ENCODE measurements around the gene ADISSP. TPM values are rescaled to one million over a fixed set of nuclear protein-coding genes. Genes with fewer than 3 reads are reported as not detected.

ADISSP gene
- total and polyA plus RNA-seq, 11 donors = 7.8 to 22.2 (median 13.7) TPM

GRCh38 chr20:3730803-3731672 is 36.5 kb downstream of the ADISSP start:
- WGBS, 4 donors = 85 to 90% (median 86%) methylated on average over 12 of the region's 12 CpGs
- DNase-seq = peak in 3 of 5 donors; percentile 19 to 31 (median 23)
- Histone ChIP-seq H3K27ac (peak overlapping the region in 9 of 12 donors; percentile 38 to 96 (median 76)), H3K4me3 (no peak overlapping the region), H3K4me1 (peaks cover 0 to 74% (median 43%) of the 10 kb centered on the region in 12 donors), H3K27me3 (peaks cover 0 to 22% (median 0%) of the 10 kb centered on the region in 9 donors), H3K36me3 (peaks cover 0 to 2% (median 0%) of the 10 kb centered on the region in 9 donors), H3K9me3 (no peaks in the 10 kb centered on the region)
- no peak for ATAC-seq
- TF ChIP-seq CTCF (IDR thresholded peaks at IDR 0.05) (no peak), POLR2A (IDR thresholded peaks at IDR 0.05) (no peak)
- intact Hi-C loops (cut with DNase I) = loop anchor here in 1 of 10 donors (1.0 kb wide), 1 partner anchor 8 kb away; no protein-coding TSS in a partner anchor

- ATAC-seq (peak in 3 of 4 donors; percentile 33 to 75 (median 53)), DNase-seq (peak in 4 of 5 donors; percentile 47 to 62 (median 58))
- intact Hi-C loops (cut with DNase I) = loop anchor here in 1 of 10 donors (1.0 kb wide), 1 partner anchor 9 kb away; no protein-coding TSS in a partner anchor
- Histone ChIP-seq H3K9me3 (no peaks in the 10 kb centered on the region), H3K27ac (peak overlapping the region in 10 of 12 donors; percentile 38 to 96 (median 75)), H3K27me3 (peaks cover 0 to 22% (median 0%) of the 10 kb centered on the region in 9 donors), H3K4me1 (peaks cover 0 to 63% (median 39%) of the 10 kb centered on the region in 12 donors), H3K36me3 (no peaks in the 10 kb centered on the region), H3K4me3 (no peak overlapping the region)
- TF ChIP-seq CTCF (IDR thresholded peaks at IDR 0.05) = no peak
- no peak for TF ChIP-seq POLR2A (IDR thresholded peaks at IDR 0.05)
- WGBS, 4 donors = 60 to 69% (median 62%) methylated on average over 8 of the region's 8 CpGs
These were observed 37.6 kb downstream of the ADISSP start for GRCh38 chr20:3729811-3730540.

GRCh38 chr20:3729378-3729777 is 38.2 kb downstream of the ADISSP start:
- no peak overlapping the region for H3K4me3 ChIP-seq
- H3K4me1 ChIP-seq = peaks cover 0 to 59% (median 37%) of the 10 kb centered on the region in 12 donors
- no peak for ATAC-seq

More at GRCh38 chr20:3729378-3729777, 38.2 kb downstream of the ADISSP start:
- peak in 3 of 5 donors; percentile 11 to 40 (median 25) for DNase-seq
- Histone ChIP-seq H3K27ac (peak overlapping the region in 9 of 12 donors; percentile 38 to 96 (median 76)), H3K9me3 (no peaks in the 10 kb centered on the region), H3K36me3 (no peaks in the 10 kb centered on the region), H3K27me3 (peaks cover 0 to 22% (median 0%) of the 10 kb centered on the region in 9 donors)
- 85 to 94% (median 87%) methylated on average over 4 to 6 of the region's 6 CpGs for WGBS, 4 donors
- intact Hi-C loops (cut with DNase I) = no loop called here
- TF ChIP-seq CTCF (IDR thresholded peaks at IDR 0.05) (no peak), POLR2A (IDR thresholded peaks at IDR 0.05) (no peak)

Data from heart left ventricle (tissue), 16 donors.